K562 (cell line): ENCODE results near the gene NODAL. TPM values are rescaled to one million over a fixed set of nuclear protein-coding genes. Genes with fewer than 3 reads are reported as not detected.

ENCODE experiments used
- ATAC-seq: fragments of 200-7000 bp; cut with Tn5 transposase; 3 replicates; pipeline ENCODE4 v1.9.1; 2020; ENCODE audit warnings: moderate library complexity
- BruUV-seq: library from RNA; stranded (reverse); fragments of 400-500 nt; replicated peaks from 2 replicates; lab custom pipeline; 2021; lab: Mats Ljungman, UMichigan
- CTCF ChIA-PET: fragments of 300-600 bp; formaldehyde crosslinking; extraction: SDS; loops from one replicate; lab custom pipeline; 2021; ENCODE audit warnings: low intra/inter-chr PET ratio; lab: Yijun Ruan, JAX
- POLR2A ChIA-PET: fragments of 300-600, 350-650 bp; sonication (Branson Sonifier 250); formaldehyde crosslinking; extraction: SDS; loops from one replicate; lab custom pipeline; 2021; ENCODE audit warnings: antibody characterized with exemption, inconsistent platforms; lab: Yijun Ruan, JAX
- DNase-seq, 4 experiments: peaks; one replicate each; pipeline versions ENCODE4 v3.0.0 to v3.0.0-alpha.2; 2011 to 2018; ENCODE audit warnings: low spot score in 3 of 4, mixed read lengths in 3 of 4; ENCODE audit errors: extremely low read depth in 1 of 4
- FAIRE-seq: peaks from 2 replicates; lab custom pipeline; 2011; peaks lifted over from hg19 to GRCh38; lab: Jason Lieb, UNC
- H2AFZ ChIP-seq: 2 replicates; pipeline ENCODE4 v1.6.0; 2011; ENCODE audit warnings: low read depth, low read length, control low read depth, inconsistent platforms
- H3K27ac ChIP-seq: fragments of 200-600 bp; 3 replicates; pipeline ENCODE4 v1.8.0; 2011; ENCODE audit warnings: low read depth, mild to moderate bottlenecking, control low read depth, inconsistent platforms, low read length, moderate library complexity, mixed read lengths; ENCODE audit errors: extremely low read depth
- H3K27me3 ChIP-seq, 2 experiments: fragments of 300-600 bp in 1 of 2; 2 replicates in 1 of 2; 3 replicates in 1 of 2; pipeline versions ENCODE4 v1.6.0 to v1.8.0; 2011; ENCODE audit warnings: inconsistent platforms in 2 of 2, low read length in 2 of 2, mild to moderate bottlenecking in 1 of 2, mixed read lengths in 1 of 2, moderate library complexity in 1 of 2; ENCODE audit not compliant: control insufficient read depth in 2 of 2, insufficient read depth in 2 of 2
- H3K36me3 ChIP-seq: fragments of 300-600 bp; 3 replicates; pipeline ENCODE4 v1.8.0; 2011; ENCODE audit warnings: mild to moderate bottlenecking, low read length, inconsistent platforms; ENCODE audit not compliant: control insufficient read depth, insufficient read depth
- H3K4me1 ChIP-seq, 2 experiments: fragments of 200-600 bp in 1 of 2; replicated peaks in 1 of 2; 2 replicates in 1 of 2; 3 replicates in 1 of 2; pipeline versions ENCODE4 v1.5.1 to v1.8.0; 2011; ENCODE audit warnings: inconsistent platforms in 2 of 2, low read length in 2 of 2, mild to moderate bottlenecking in 1 of 2, mixed read lengths in 1 of 2, moderate library complexity in 1 of 2; ENCODE audit not compliant: control insufficient read depth in 2 of 2, insufficient read depth in 2 of 2
- H3K4me2 ChIP-seq: 2 replicates; pipeline ENCODE4 v1.6.1; 2011; ENCODE audit warnings: low read length, control low read depth, inconsistent platforms, mixed read lengths; ENCODE audit not compliant: insufficient read depth
- H3K4me3 ChIP-seq: fragments of 200-600 bp; sonication (generic), shearing (Covaris generic); 2 replicates; pipeline ENCODE4 v1.5.1; 2016; ENCODE audit warnings: control low read depth, inconsistent platforms
- H3K79me2 ChIP-seq: fragments of 200-600 bp; 3 replicates; pipeline ENCODE4 v1.8.0; 2011; ENCODE audit warnings: low read length, inconsistent platforms; ENCODE audit not compliant: control insufficient read depth, insufficient read depth
- H3K9ac ChIP-seq, 2 experiments: 2 replicates each; pipeline versions ENCODE4 v1.6.0 to v1.6.1; 2011; ENCODE audit warnings: low read depth in 2 of 2, low read length in 2 of 2, control low read depth in 1 of 2, inconsistent platforms in 1 of 2, mild to moderate bottlenecking in 1 of 2, mixed read lengths in 1 of 2; ENCODE audit not compliant: insufficient read depth in 1 of 2
- H3K9me1 ChIP-seq: one replicate; pipeline ENCODE4 v1.6.0; 2011; ENCODE audit warnings: inconsistent platforms, mild to moderate bottlenecking, low read length, moderate library complexity; ENCODE audit not compliant: control insufficient read depth, insufficient read depth
- H3K9me3 ChIP-seq: replicated peaks from 2 replicates; pipeline ENCODE4 v1.5.1; 2011; ENCODE audit warnings: low read depth, low read length, inconsistent platforms; ENCODE audit not compliant: control insufficient read depth, insufficient read depth
- H4K20me1 ChIP-seq: replicated peaks from 2 replicates; pipeline ENCODE4 v1.6.1; 2011; ENCODE audit warnings: low read length, inconsistent platforms, mixed read lengths; ENCODE audit not compliant: control insufficient read depth, insufficient read depth
- BRCA1 ChIP-seq, 2 experiments: fragments of 450-650 bp in 1 of 2; sonication (generic) in 1 of 2; formaldehyde crosslinking in 1 of 2; IDR thresholded peaks; 2 replicates each; pipeline versions ENCODE4 v1.5.0 to v1.6.1; 2017 to 2020; ENCODE audit warnings: mild to moderate bottlenecking in 1 of 2, missing genetic modification reagents in 1 of 2
- CEBPB ChIP-seq: fragments of 450-650 bp; IDR thresholded peaks from 2 replicates; pipeline ENCODE4 v1.6.1; 2016; ENCODE audit warnings: missing genetic modification characterization, missing compliant biosample characterization
- EGR1 ChIP-seq: fragments of 450-650 bp; conservative IDR thresholded peaks from 2 replicates; pipeline ENCODE4 v1.6.1; 2017; ENCODE audit warnings: mild to moderate bottlenecking
- ZFP36 ChIP-seq: fragments of 150-350 bp; IDR thresholded peaks from 2 replicates; pipeline ENCODE4 v1.6.1; 2018; ENCODE audit warnings: low read length, low read depth; ENCODE audit not compliant: partially characterized antibody
- ZNF384 ChIP-seq: IDR thresholded peaks from 2 replicates; pipeline ENCODE4 v1.6.1; 2012; ENCODE audit warnings: low read depth, low read length, improper control_type of control experiment
- ZNF436 ChIP-seq: fragments of 250-450, 450-650 bp; sonication (Bioruptor Pico); formaldehyde crosslinking; IDR thresholded peaks from 2 replicates; pipeline ENCODE4 v1.7.0; 2020; ENCODE audit warnings: mild to moderate bottlenecking
- WGBS: fragments of 100-300 bp; shearing (Covaris generic); methylation state at CpG from one replicate; pipeline ENCODE4 v1.1.6; 2016; ENCODE audit warnings: low coverage, mixed read lengths; ENCODE audit not compliant: insufficient coverage; ENCODE audit errors: missing lambda C conversion rate; 5-methylcytosine and 5-hydroxymethylcytosine counted together
- in situ Hi-C: fragments of 300-500 bp; cut with MboI; formaldehyde crosslinking; loops from 4 replicates; pipeline ENCODE4 v1.15.0; 2018; ENCODE audit warnings: inconsistent platforms, mixed read lengths
- intact Hi-C: fragments of 100-400 bp; cut with micrococcal nuclease; formaldehyde crosslinking; loops from 2 replicates; pipeline ENCODE4 v1.14.2; 2022
- polyA plus RNA-seq, 8 experiments: library from polyadenylated mRNA; depleted of rRNA in 4 of 8; stranded (reverse) in 5 of 8; unstranded in 3 of 8; fragments of >200 nt; fragmentation: Nextera tagmentation in 2 of 8; fragmentation: Illumina TruSeq in 1 of 8; extraction: Ambion mirVana in 2 of 8; extraction: Trizol in 1 of 8; gene quantifications; 2 replicates each; pipeline versions ENCODE4 v1.2.1 to v1.2.3, GENCODE V29; 2011 to 2014; ENCODE audit warnings: inconsistent platforms in 1 of 8, missing spikeins in 1 of 8
- total RNA-seq, 7 experiments: library from RNA; depleted of rRNA in 6 of 7; stranded (reverse); fragments of >200 nt in 6 of 7; fragmentation: Illumina TruSeq in 2 of 7; extraction: Trizol in 2 of 7; gene quantifications; 2 replicates each; pipeline versions ENCODE4 v1.2.1 to v1.2.3, GENCODE V29; 2011 to 2021; ENCODE audit warnings: low replicate concordance in 1 of 7
- TF ChIP-seq, protein P1 (sequence below): fragments of 250-450 bp; sonication (Bioruptor Pico); IDR thresholded peaks from 2 replicates; pipeline ENCODE4 v1.4.0; 2020; ENCODE audit warnings: borderline replicate concordance
- TF ChIP-seq, protein P2 (sequence below): fragments of 250-450 bp; sonication (Bioruptor Pico); IDR thresholded peaks from 2 replicates; pipeline ENCODE4 v1.5.0; 2021; ENCODE audit warnings: mild to moderate bottlenecking, moderate library complexity

NODAL gene
- total and polyA plus RNA-seq, 9 of the 15 experiments (the other 6 are each of a cell fraction or from before 2014, with no cell fraction given): not detected

DNA sequence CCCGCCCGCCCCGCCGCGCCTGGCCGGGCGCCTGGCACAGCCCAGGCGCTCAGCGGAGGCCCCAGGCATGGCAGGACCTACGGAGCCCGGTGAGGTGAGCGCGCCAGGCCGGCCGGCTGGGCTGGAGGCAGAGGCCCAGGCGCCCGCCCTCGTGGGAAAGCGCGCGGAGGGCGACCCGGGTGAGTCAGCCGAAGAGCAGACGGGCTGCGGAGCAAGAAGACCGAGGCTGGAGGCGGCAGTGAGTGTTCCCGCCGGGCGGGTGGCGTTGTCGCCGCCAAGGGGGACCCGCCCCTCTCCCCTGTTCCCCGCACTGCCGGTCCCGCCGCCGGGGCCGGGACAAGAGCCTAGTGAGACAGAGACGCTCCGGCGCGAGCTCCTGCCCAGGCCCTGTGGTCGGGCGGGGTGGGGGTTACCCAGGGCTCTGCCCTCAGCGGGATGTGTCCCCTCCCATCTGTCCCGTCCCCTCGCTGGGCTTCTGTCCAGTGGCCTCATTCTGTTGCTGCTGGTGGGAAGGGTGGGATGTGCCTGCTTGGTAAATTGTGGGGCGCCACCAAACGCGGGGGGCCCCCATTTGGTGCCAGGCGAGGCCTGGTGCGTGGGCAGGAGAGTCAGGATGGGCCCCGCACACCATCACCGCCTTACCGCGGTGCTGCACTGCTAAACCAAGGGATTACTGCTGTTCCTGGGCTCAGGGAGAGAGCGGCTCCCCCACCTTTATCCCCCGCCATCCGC, 17.0 kb upstream of the NODAL start (continued):
- TF ChIP-seq, protein P1, sequence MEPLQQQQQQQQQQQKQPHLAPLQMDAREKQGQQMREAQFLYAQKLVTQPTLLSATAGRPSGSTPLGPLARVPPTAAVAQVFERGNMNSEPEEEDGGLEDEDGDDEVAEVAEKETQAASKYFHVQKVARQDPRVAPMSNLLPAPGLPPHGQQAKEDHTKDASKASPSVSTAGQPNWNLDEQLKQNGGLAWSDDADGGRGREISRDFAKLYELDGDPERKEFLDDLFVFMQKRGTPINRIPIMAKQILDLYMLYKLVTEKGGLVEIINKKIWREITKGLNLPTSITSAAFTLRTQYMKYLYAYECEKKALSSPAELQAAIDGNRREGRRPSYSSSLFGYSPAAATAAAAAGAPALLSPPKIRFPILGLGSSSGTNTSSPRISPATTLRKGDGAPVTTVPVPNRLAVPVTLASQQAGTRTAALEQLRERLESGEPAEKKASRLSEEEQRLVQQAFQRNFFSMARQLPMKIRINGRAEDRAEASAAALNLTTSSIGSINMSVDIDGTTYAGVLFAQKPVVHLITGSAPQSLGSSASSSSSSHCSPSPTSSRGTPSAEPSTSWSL (CRISPR knock-in tag): no peak

DNA sequence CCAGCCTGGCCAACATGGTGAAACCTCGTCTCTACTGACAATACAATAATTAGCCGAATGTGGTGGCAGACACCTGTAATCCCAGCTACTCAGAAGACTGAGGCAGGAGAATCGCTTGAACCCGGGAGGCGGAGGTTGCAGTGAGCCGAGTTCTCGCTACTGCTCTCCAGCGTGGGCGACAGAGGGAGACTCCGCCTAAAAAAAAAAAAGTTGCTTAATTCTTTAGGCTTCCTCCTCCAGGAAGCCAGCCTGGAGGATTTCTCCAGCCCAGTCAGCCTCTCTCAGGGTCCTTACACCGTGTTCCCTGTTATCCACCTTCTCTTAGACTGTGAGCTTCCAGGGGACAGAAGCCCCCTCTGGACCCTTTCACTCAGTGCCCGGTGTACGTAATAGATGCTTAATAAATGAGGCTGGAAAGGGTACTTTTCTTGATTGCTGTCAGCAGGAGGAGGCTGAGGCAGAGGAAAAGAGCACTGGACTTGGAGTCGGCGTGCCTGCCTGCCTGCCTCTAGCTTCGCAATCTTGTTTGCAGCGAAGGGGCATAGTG, 16.4 kb upstream of the NODAL start:
- CTCF ChIA-PET: interaction anchor here (0.6 kb wide), 1 partner anchor 228 kb away, joined by 4 read pairs; no protein-coding TSS in a partner anchor

More for the DNA sequence above, 16.4 kb upstream of the NODAL start:
- no peaks in the 10 kb centered on the region for H3K9me1 ChIP-seq
- H3K4me3 ChIP-seq: no peak overlapping the region
- peaks cover 48 to 72% of the 10 kb centered on the region in 2 experiments for H3K27me3 ChIP-seq
- WGBS: 16% methylated on average over 17 of the region's 17 CpGs
- no peak for FAIRE-seq
- no TSS peak for BruUV-seq
- peaks cover 17% of the 10 kb centered on the region; the same call in 1 of the 2 replicates for H4K20me1 ChIP-seq
- H3K4me1 ChIP-seq: peaks cover 5 to 15% of the 10 kb centered on the region in 2 experiments; a peak in 3 of 5 replicates
- 0 out of 4 replicates have a peak overlapping the region, but pooled peaks of 1 of the 2 experiments have one; percentile 81 for H3K9ac ChIP-seq
- no peaks in the 10 kb centered on the region for H3K36me3 ChIP-seq
- DNase-seq: no peak
- ATAC-seq: no peak
- H2AFZ ChIP-seq: no peak overlapping the region
- TF ChIP-seq, protein P2, sequence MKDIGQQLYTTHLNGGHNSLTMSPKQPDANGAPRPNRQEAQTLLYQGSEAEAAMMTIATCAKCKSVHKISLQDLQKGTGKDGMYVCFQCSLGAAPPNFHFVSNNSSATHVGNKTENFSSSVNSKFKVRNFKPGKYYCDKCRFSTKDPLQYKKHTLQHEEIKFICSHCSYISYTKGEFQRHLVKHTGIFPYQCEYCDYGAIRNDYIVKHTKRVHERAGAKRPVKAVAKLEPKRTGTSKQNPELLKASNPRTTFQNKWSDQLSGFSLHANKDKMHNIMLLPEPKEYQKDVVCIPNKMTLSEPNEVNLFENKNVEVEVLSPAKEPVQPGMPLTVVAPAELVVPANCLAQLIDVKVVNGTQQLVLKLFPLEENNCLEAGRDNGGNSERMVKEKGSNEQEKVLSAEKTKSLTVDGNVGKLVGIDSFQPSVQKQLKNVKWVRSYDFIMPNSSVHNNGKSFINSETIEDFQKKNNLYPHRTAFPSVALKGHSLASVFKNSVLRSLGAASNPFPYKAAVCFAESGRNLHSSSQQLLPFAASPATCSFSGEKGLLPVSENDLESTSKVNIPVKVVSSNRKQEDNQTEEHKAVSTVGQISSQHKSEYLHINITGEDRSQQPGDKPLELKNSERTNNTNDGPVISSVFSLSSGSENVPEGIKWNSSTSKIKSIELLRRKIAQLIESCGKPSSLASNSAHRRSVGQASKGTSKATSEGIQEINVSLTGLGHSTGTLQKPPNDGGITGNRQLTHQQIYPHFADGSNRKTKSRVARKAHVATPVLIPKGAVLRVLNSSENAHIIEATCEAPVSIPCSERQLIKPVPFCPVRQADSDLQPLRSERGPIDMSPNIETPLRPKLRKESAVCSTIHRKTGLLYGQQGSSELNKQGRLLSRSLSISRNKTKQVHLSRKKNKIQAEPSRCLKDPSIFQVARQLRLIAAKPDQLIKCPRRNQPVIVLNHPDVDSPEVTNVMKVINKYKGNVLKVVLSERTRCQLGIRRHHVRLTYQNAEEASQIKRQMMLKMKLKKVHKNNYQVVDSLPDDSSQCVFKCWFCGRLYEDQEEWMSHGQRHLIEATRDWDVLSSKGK (CRISPR knock-in tag): no peak
- TF ChIP-seq EGR1 (peak; percentile 69), ZFP36 (peak; percentile 92), ZNF384 (peak; percentile 33; the same call in 1 of the 2 replicates), ZNF436 (0 out of 2 replicates have a peak, but pooled peaks have one; percentile 22), BRCA1 (IDR thresholded peaks at IDR 0.05) (no peak), BRCA1 (CRISPR knock-in tag; IDR thresholded peaks at IDR 0.05) (no peak), CEBPB (tag) (peak; percentile 41; the same call in 1 of the 2 replicates)
- POLR2A ChIA-PET: no interaction called here
- no peak overlapping the region for H3K4me2 ChIP-seq
- H3K79me2 ChIP-seq: no peaks in the 10 kb centered on the region
- in situ Hi-C loops: no loop called here
- H3K9me3 ChIP-seq: no peaks in the 10 kb centered on the region
- no peak overlapping the region for H3K27ac ChIP-seq
- intact Hi-C loops: loop anchor here (5.0 kb wide), 1 partner anchor 76 kb away; the partner anchor contains the start of gene LRRC20
